ENCODE data around the gene GSTT2.

GSTT2 gene

DNA sequence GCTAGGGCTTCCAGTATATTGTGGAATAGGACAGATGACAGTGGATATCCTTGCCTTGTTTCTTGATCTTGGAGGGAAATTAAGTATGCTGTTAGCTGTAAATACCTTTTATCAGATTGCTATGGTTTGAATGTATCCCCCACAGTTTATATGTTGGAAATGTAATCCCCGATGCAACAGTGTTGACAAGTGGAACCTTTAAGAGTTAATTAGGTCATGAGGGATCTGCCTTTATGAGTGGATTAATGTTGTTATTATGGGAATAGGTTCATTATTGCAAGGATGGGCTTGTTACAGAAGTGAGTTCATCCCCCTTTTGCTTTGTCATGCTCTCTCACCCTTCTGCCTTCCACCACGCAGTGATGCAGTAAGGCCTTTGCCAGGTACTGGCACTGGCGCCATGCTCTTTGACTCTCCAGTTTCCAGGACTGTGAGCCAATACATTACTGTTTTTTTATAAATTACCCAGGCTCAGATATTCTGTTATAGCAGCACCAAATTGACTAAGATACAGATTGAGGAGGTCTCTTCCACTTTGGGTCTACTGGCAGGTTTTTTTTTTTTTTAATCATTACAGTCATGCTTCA lies 47.5 kb downstream of the GSTT2 start:
- TF ChIP-seq, protein P1, sequence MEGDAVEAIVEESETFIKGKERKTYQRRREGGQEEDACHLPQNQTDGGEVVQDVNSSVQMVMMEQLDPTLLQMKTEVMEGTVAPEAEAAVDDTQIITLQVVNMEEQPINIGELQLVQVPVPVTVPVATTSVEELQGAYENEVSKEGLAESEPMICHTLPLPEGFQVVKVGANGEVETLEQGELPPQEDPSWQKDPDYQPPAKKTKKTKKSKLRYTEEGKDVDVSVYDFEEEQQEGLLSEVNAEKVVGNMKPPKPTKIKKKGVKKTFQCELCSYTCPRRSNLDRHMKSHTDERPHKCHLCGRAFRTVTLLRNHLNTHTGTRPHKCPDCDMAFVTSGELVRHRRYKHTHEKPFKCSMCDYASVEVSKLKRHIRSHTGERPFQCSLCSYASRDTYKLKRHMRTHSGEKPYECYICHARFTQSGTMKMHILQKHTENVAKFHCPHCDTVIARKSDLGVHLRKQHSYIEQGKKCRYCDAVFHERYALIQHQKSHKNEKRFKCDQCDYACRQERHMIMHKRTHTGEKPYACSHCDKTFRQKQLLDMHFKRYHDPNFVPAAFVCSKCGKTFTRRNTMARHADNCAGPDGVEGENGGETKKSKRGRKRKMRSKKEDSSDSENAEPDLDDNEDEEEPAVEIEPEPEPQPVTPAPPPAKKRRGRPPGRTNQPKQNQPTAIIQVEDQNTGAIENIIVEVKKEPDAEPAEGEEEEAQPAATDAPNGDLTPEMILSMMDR (IDR thresholded peaks at IDR 0.05): no peak
- no peak overlapping the region for H3K27ac ChIP-seq

DNA sequence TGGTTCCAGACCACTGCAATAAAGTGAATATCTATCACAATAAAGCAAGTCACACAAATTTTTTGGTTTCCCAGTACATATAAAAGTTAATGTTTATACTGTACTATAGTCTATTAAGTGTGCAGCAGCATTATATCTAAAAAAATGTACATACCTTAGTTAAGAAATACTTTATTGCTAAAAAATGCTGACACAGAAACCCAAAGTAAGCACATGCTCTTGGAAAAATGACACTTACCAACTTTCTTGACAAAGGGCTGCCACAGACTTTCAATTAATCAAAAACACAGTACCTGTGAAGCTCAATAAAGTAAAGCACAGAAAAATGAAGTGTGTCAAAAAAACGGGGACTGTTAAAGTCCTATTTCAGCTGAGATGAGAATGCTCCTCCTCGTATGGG lies 48.1 kb downstream of the GSTT2 start:
- H3K4me3 ChIP-seq (ENCODE audit: low read depth in 1 of 2, low read length in 1 of 2): no peak overlapping the region
- H3K27ac ChIP-seq: no peak overlapping the region
- H3K4me1 ChIP-seq (ENCODE audit: control insufficient read depth in 1 of 2, insufficient read depth in 1 of 2, low read depth in 1 of 2, low read length in 1 of 2): peaks cover 0 to 3% of the 10 kb centered on the region in 2 experiments
- no peaks in the 10 kb centered on the region for H3K36me3 ChIP-seq
- H3K9me3 ChIP-seq: no peaks in the 10 kb centered on the region
- no peaks in the 10 kb centered on the region for H3K27me3 ChIP-seq
- TF ChIP-seq, protein P1 (IDR thresholded peaks at IDR 0.05): no peak

More for the DNA sequence above, 47.5 kb downstream of the GSTT2 start:
- no peaks in the 10 kb centered on the region for H3K9me3 ChIP-seq
- no peak overlapping the region for H3K4me3 ChIP-seq (ENCODE audit: low read depth in 1 of 2, low read length in 1 of 2)
- H3K27me3 ChIP-seq: no peaks in the 10 kb centered on the region
- H3K4me1 ChIP-seq (ENCODE audit: control insufficient read depth in 1 of 2, insufficient read depth in 1 of 2, low read depth in 1 of 2, low read length in 1 of 2): no peaks in the 10 kb centered on the region
- H3K36me3 ChIP-seq: no peaks in the 10 kb centered on the region

DNA sequence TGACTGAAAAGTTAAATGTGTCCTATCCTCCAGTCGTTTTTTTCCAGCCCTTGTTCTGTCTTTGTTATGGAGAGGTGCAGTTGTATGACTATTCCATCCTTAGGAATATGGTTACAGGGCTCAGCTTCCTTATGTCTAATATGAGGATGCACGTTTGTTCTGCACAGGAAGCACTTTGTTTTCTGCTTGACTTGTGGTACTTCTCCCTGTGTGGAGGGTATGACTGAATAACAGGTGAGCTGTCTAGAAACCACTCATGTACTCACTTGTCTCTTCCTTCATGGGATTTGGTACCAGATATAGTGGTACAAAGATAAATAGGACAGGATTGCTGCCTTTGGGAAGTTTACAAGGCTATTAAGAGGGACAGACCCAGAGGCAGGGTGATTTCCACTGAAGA lies 48.6 kb downstream of the GSTT2 start:
- no peaks in the 10 kb centered on the region for H3K36me3 ChIP-seq
- H3K27ac ChIP-seq: no peak overlapping the region
- TF ChIP-seq, protein P1 (IDR thresholded peaks at IDR 0.05): no peak

DNA sequence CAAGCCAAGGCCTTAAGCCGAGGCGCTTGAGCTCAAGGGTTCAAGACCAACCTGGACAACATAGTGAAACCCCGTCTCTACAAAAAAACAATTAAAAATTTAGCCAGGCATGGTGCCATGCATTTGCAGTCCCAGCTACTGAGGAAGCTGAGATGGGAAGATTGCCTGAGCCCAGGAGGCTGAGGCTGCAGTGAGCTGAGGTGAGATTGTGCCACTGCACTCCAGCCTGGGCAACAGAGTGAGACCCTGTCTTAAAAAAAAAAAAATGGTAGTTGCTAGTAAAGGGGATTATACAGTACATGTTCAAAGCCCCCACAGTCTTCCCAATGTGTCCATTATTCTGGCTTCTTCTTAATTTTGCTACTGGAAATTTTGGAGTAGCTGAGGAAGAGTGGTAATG lies 49.4 kb downstream of the GSTT2 start:
- no peaks in the 10 kb centered on the region for H3K9me3 ChIP-seq
- H3K4me3 ChIP-seq (ENCODE audit: low read depth in 1 of 2, low read length in 1 of 2): no peak overlapping the region
- no peak overlapping the region for H3K27ac ChIP-seq
- peaks cover 8% of the 10 kb centered on the region in 2 experiments for H3K4me1 ChIP-seq (ENCODE audit: control insufficient read depth in 1 of 2, insufficient read depth in 1 of 2, low read depth in 1 of 2, low read length in 1 of 2)
- H3K36me3 ChIP-seq: no peaks in the 10 kb centered on the region
- H3K27me3 ChIP-seq: no peaks in the 10 kb centered on the region
- TF ChIP-seq, protein P1 (IDR thresholded peaks at IDR 0.05): no peak

More for the DNA sequence above, 48.6 kb downstream of the GSTT2 start:
- Histone ChIP-seq H3K4me3 (ENCODE audit: low read depth in 1 of 2, low read length in 1 of 2) (no peak overlapping the region), H3K9me3 (no peaks in the 10 kb centered on the region), H3K27me3 (no peaks in the 10 kb centered on the region), H3K4me1 (ENCODE audit: control insufficient read depth in 1 of 2, insufficient read depth in 1 of 2, low read depth in 1 of 2, low read length in 1 of 2) (peaks cover 3 to 8% of the 10 kb centered on the region in 2 experiments)

DNA sequence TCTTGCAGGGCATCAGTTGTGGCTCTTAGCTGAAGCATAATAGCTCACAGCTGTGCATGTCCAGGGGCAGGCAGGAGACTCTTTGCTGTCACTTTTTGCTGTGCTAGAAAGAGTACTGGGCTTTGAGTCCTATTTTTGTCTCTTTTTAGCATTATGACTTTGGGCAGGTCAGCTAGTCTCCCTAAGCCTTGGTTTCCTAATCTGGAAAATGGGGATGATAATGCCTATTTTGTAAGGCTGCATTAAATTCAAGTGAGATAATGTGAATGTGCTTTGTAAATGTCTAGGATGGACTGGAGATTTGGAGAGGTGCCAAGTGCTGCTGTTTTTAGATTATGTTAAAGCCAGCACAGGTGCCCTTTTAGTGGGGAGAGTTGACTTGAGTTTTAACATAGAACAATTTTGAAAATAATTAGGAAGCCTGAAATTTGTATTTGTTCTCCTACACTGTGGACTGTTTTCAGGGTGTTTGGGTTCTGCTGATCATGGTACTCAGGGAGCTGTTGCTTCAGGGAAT lies 50.3 kb downstream of the GSTT2 start:
- TF ChIP-seq, protein P1 (IDR thresholded peaks at IDR 0.05): no peak
- no peak overlapping the region for H3K4me3 ChIP-seq (ENCODE audit: low read depth in 1 of 2, low read length in 1 of 2)
- no peaks in the 10 kb centered on the region for H3K9me3 ChIP-seq
- no peaks in the 10 kb centered on the region for H3K27me3 ChIP-seq
- H3K4me1 ChIP-seq (ENCODE audit: control insufficient read depth in 1 of 2, insufficient read depth in 1 of 2, low read depth in 1 of 2, low read length in 1 of 2): peaks cover 8% of the 10 kb centered on the region in 2 experiments
- H3K27ac ChIP-seq: no peak overlapping the region
- no peaks in the 10 kb centered on the region for H3K36me3 ChIP-seq

Data from neutrophil (primary cell).